Duodenal mucosa (tissue), 2 donors: ENCODE results near the gene KCNF1.

Experiments used
- H3K27ac ChIP-seq: one replicate; pipeline ENCODE4 v1.7.0; 2013; ENCODE audit warnings: low read depth, low read length
- H3K27me3 ChIP-seq, 2 donors: one replicate each; pipeline ENCODE4 v1.7.0; 2013; ENCODE audit warnings: low read length in 2 of 2, control low read depth in 1 of 2; ENCODE audit not compliant: insufficient read depth in 2 of 2, control insufficient read depth in 1 of 2
- H3K36me3 ChIP-seq, 2 donors: one replicate each; pipeline ENCODE4 v1.7.0; 2013; ENCODE audit warnings: low read length in 2 of 2, control low read depth in 1 of 2; ENCODE audit not compliant: insufficient read depth in 2 of 2, control insufficient read depth in 1 of 2
- H3K4me1 ChIP-seq, 2 donors: one replicate each; pipeline ENCODE4 v1.7.0; 2013; ENCODE audit warnings: low read length in 2 of 2, control low read depth in 1 of 2; ENCODE audit not compliant: insufficient read depth in 2 of 2, control insufficient read depth in 1 of 2
- H3K4me3 ChIP-seq, 2 donors: one replicate each; pipeline ENCODE4 v1.7.0; 2013; ENCODE audit warnings: low read length in 2 of 2, low read depth in 1 of 2
- H3K9ac ChIP-seq, 2 donors: one replicate each; pipeline ENCODE4 v1.7.0; 2013; ENCODE audit warnings: low read length in 2 of 2, low read depth in 1 of 2
- H3K9me3 ChIP-seq, 2 donors: one replicate each; pipeline ENCODE4 v1.7.0; 2013; ENCODE audit warnings: low read length in 2 of 2, control low read depth in 1 of 2; ENCODE audit not compliant: control insufficient read depth in 1 of 2

Gene KCNF1

GRCh38 chr2:10890706-10891270 is 20.9 kb upstream of the KCNF1 start:
- peaks cover 2 to 18% of the 10 kb centered on the region in 2 donors for H3K27me3 ChIP-seq
- H3K4me1 ChIP-seq: peaks cover under 1 to 1% of the 10 kb centered on the region in 2 donors
- H3K4me3 ChIP-seq: no peak overlapping the region
- H3K9me3 ChIP-seq: no peaks in the 10 kb centered on the region
- H3K9ac ChIP-seq: no peak overlapping the region
- H3K36me3 ChIP-seq: no peaks in the 10 kb centered on the region
- H3K27ac ChIP-seq: no peak overlapping the region

DNA sequence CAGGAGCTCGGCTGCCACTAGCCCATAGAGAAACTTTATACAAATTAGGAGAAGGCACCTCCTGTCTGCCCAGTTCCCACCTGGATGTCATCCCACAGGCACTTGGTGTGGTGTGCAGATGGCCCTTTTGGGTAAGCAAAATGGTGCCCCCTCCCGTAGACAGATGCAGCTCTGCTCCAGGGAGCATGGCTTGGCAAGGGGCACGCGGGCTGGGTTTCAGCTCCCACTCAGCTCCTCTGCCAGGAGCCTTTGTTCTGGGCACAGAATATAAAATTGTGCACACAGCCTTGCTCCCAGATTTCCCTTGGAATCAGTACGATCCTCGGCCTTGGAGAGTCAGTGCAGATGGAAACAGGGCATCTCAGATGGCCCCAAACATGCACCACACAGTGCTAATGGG is 20.3 kb upstream of the KCNF1 start:
- no peaks in the 10 kb centered on the region for H3K9me3 ChIP-seq
- H3K4me1 ChIP-seq: no peaks in the 10 kb centered on the region
- H3K27ac ChIP-seq: no peak overlapping the region
- no peak overlapping the region for H3K9ac ChIP-seq
- H3K4me3 ChIP-seq: no peak overlapping the region
- peaks cover 2 to 18% of the 10 kb centered on the region in 2 donors for H3K27me3 ChIP-seq
- no peaks in the 10 kb centered on the region for H3K36me3 ChIP-seq

GRCh38 chr2:10891848-10892247 is 19.9 kb upstream of the KCNF1 start:
- H3K9ac ChIP-seq: no peak overlapping the region
- H3K27ac ChIP-seq: no peak overlapping the region
- no peak overlapping the region for H3K4me3 ChIP-seq
- H3K36me3 ChIP-seq: no peaks in the 10 kb centered on the region
- no peaks in the 10 kb centered on the region for H3K4me1 ChIP-seq
- peaks cover 2 to 18% of the 10 kb centered on the region in 2 donors for H3K27me3 ChIP-seq
- H3K9me3 ChIP-seq: no peaks in the 10 kb centered on the region

DNA sequence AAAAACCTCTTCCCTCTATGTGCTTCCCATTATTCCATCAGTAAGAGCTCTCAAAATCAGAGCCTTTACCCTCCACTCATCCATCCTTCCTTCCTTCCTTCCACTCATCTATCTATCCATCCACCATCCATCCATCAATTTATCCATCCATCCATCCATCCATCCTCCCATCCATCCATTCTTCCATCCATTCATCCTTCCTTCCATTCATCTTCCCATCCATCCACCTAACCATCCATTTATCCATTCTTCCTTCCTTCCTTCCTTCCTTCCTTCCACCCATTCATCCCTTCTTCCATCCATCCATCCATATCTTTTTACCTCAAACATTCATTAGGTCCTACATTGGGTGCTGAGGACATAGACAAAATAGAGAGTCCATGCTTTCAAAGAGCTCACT is 19.4 kb upstream of the KCNF1 start:
- H3K36me3 ChIP-seq: no peaks in the 10 kb centered on the region
- no peak overlapping the region for H3K9ac ChIP-seq
- H3K9me3 ChIP-seq: no peaks in the 10 kb centered on the region
- no peak overlapping the region for H3K4me3 ChIP-seq
- H3K27me3 ChIP-seq: peaks cover 2 to 18% of the 10 kb centered on the region in 2 donors
- H3K4me1 ChIP-seq: no peaks in the 10 kb centered on the region
- H3K27ac ChIP-seq: no peak overlapping the region

DNA sequence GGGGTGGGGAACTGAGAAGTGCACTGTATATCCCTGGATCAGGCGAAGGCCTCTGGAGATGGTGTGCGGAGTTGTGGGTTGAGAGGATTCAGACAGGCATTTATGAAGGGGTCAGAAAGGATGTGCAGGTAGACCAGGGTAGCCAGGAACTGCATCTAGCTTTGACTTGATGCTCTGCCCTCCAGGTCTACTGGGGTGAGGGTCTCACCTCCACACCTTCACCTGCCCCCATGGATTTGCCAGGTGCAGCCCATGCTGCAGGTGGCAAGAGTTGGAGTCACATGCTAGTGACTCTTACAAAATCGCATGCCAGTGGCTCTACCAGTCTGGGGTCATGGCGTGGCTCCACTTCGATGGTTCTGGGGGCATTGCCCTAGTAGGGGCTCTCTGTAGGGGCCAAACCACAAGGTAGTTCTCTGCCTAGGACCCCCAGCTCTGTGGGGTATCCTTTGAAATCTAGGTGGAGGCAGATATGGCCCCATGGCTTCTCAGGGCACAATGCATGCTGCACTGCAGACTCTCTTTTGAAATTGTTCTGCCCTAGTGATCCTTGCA is 18.9 kb upstream of the KCNF1 start:
- H3K36me3 ChIP-seq: no peaks in the 10 kb centered on the region
- no peak overlapping the region for H3K27ac ChIP-seq
- H3K9me3 ChIP-seq: no peaks in the 10 kb centered on the region
- H3K27me3 ChIP-seq: peaks cover 2 to 18% of the 10 kb centered on the region in 2 donors
- H3K4me3 ChIP-seq: no peak overlapping the region
- H3K4me1 ChIP-seq: no peaks in the 10 kb centered on the region
- H3K9ac ChIP-seq: no peak overlapping the region

GRCh38 chr2:10894264-10894935 is 17.3 kb upstream of the KCNF1 start:
- Histone ChIP-seq H3K27ac (no peak overlapping the region), H3K9me3 (no peaks in the 10 kb centered on the region), H3K9ac (no peak overlapping the region), H3K36me3 (no peaks in the 10 kb centered on the region), H3K4me1 (no peaks in the 10 kb centered on the region), H3K27me3 (peaks cover 2 to 18% of the 10 kb centered on the region in 2 donors), H3K4me3 (no peak overlapping the region)

- no peak overlapping the region for H3K4me3 ChIP-seq
- peaks cover 0 to 11% of the 10 kb centered on the region in 2 donors for H3K27me3 ChIP-seq
- H3K27ac ChIP-seq: no peak overlapping the region
- no peaks in the 10 kb centered on the region for H3K9me3 ChIP-seq
- peaks cover 0 to 2% of the 10 kb centered on the region in 2 donors for H3K4me1 ChIP-seq
- no peak overlapping the region for H3K9ac ChIP-seq
- H3K36me3 ChIP-seq: no peaks in the 10 kb centered on the region
Measured at GRCh38 chr2:10895231-10895630, 16.5 kb upstream of the KCNF1 start.

GRCh38 chr2:10897956-10898355 is 13.8 kb upstream of the KCNF1 start:
- Histone ChIP-seq H3K27me3 (peaks cover 0 to 2% of the 10 kb centered on the region in 2 donors), H3K36me3 (no peaks in the 10 kb centered on the region), H3K9ac (no peak overlapping the region), H3K4me3 (no peak overlapping the region), H3K4me1 (peaks cover 7 to 15% of the 10 kb centered on the region in 2 donors), H3K9me3 (no peaks in the 10 kb centered on the region), H3K27ac (no peak overlapping the region)

GRCh38 chr2:10900216-10901109 is 11.3 kb upstream of the KCNF1 start:
- peaks cover 7 to 15% of the 10 kb centered on the region in 2 donors for H3K4me1 ChIP-seq
- no peaks in the 10 kb centered on the region for H3K36me3 ChIP-seq
- H3K4me3 ChIP-seq: no peak overlapping the region
- no peaks in the 10 kb centered on the region for H3K27me3 ChIP-seq
- H3K9me3 ChIP-seq: no peaks in the 10 kb centered on the region
- H3K27ac ChIP-seq: no peak overlapping the region
- no peak overlapping the region for H3K9ac ChIP-seq
